NOMO-1 treated with DMSO at 0.1 percent for 48 hours (cell line): ENCODE results near the gene ATG7.

ENCODE experiments used
- DNase-seq: peaks from one replicate; lab custom pipeline; 2025; ENCODE audit not compliant: unreplicated experiment; lab: John Stamatoyannopoulos, UW

Gene ATG7

DNA sequence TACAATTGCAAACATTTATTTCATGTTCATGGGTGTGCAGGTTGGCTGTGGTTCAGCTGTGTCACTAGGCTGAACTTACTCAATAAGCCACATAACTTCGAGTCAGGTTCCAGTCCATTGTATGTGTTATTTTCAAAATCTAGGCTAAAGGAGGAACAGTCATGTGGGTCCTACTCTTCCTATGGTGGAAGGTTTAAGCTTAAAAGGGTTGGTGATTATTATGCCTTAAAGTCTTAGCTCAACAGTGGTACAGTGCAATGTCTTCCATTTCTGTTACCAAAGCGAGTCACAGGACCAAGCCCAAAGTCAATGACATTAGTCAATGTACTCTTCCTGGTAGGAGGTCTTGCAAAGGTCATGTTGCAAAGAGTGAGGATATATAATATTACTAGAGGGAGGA is 78.2 kb downstream of the ATG7 start:
- DNase-seq: no peak

- DNase-seq: no peak
Measured at GRCh38 chr3:11351451-11351850, 79.3 kb downstream of the ATG7 start.

DNA sequence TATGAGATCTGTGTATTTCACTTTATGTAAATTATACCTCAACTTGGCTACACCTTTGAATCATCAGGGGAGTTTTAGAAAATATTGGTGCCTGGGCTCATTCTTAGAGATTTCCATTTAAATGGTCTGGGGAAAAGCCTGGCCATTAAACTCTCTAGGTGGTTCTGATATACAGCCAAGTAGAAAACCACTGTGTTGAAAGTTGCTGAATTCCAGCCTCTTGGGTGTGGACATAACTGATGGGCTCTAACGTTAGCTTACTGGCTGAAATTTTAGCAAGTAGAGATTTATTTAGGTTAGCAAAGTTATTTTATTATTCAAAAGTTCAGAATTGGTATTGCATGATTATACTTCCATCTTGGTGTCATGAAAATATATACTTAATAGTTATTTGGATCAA is 84.1 kb downstream of the ATG7 start:
- DNase-seq: no peak

DNA sequence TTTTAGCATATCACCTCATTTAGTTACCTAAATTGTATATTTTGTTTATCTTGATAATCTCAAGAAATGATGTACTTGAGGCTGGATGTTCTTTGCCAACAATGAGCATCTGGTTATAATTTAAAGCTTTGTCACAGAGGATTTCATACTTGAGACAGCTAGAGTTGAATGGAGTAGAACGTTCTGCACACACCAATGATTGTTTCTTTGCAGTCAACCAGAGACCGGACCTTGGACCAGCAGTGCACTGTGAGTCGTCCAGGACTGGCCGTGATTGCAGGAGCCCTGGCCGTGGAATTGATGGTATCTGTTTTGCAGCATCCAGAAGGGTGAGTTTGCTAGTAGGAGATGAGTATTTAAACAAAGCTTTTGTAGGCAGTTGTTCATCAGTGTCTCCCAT is 90.4 kb downstream of the ATG7 start:
- DNase-seq: no peak

GRCh38 chr3:11363715-11364114 is 91.5 kb downstream of the ATG7 start:
- no peak for DNase-seq

DNA sequence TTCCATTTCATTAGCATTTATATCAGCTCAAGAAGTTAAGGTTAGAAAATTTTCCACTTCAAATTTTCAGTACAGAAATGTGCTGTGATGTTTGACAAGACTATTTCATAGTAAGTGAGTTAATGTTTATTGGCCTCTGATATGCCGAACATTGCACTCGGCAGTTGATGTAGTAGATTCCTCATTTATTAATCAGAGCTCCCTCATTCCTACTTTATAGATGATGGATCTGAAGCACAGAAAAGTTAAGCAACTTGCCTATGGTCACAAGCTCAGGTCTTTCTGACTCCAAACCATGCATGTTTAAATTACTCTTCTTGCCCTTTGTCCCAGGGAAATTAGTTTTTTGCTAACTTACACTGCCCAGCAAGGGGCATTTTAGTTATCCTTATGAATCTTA is 92.0 kb downstream of the ATG7 start:
- DNase-seq: no peak

DNA sequence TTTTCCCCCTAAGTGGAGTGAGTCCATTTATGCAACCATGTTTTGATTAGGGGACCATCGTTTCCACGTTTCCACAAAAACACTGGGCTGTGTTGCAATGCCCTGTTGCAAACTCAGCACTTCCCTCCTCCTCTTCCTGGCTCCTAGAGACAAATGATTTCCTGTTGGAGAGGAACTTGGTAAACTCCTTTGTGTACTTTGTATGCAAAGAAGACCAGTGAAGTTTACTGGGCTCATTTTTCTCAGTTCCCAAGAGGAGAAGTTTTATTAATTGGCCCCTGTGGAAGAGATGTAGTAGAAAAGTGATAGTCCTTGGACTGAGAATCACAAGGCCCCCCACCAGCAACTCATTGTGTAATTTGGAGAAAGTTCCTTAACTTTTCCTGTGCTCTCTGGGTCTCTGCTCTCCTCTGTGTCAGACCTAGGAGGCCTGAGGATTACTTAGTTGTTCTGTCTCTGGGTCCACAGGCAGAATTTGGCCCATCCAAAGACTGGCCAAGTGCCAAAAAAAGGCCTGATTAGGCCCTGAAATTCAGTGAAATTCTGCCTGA is 95.0 kb downstream of the ATG7 start:
- no peak for DNase-seq

GRCh38 chr3:11370191-11370590 is 98.0 kb downstream of the ATG7 start:
- DNase-seq: no peak

GRCh38 chr3:11370966-11371365 is 98.8 kb downstream of the ATG7 start:
- no peak for DNase-seq

- no peak for DNase-seq
Measured at GRCh38 chr3:11371747-11372146, 99.5 kb downstream of the ATG7 start.

GRCh38 chr3:11373235-11373634 is 101.0 kb downstream of the ATG7 start:
- DNase-seq: no peak

GRCh38 chr3:11373654-11374053 is 101.5 kb downstream of the ATG7 start:
- peak; percentile 9 for DNase-seq

DNA sequence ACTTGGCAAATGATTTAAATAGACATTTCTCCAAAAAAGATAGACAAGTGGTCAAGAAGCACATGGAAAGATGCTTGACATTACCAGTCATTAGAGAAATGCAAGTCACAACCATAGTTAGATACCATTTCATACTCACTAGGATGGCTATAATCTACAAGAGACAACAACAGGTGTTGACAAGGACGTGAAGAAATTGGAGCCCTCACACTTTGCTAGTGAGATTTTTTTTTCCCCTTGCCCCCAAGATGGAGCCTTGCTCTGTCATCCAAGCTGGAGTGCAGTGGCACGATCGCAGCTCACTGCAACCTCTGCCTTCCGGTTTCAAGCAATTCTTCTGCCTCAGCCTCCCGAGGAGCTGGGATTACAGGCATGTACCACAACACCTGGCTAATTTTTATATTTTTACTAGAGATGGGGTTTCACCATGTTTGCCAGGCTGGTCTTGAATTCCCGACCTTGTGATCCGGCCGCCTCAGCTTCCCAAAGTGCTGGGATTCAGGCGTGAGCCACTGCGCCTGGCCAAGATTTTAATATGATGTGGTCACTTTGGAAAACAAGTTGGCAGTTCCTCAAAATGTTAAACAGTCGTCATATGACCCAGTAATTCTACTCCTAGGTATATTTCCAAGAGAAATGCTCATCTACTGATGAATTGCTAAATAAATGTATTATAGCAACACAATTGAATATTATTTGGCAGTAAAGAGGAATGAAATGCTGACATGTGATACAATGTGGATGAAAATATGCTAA is 103.3 kb downstream of the ATG7 start:
- DNase-seq: no peak

- no peak for DNase-seq
Measured at GRCh38 chr3:11377719-11378118, 105.5 kb downstream of the ATG7 start.

DNA sequence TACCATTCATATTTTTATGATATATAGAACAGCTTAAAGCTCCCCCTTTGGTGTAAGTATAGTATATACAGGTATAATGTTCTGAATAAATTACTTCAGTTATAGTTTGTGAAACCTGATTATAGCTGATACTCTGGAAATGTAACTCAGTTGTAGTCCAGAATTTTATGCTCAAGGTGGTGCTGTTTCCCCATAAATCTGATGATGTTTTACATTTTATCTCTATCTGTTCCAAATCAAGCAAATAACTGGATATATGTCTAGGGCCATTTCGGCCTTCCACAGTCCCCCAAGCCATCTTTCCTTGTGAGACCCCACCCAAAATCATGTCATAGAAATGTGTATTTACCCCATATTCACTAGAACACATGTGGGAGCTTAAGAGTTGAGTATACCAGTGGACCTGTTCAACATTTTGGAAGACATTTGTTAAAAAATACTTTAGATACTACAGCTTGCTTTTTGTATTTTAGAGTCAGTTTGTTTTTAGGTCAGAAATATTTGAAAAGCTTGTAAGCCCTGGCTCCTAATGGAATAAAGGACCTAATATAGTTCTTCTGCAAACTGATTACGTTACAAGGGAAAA is 107.1 kb downstream of the ATG7 start:
- DNase-seq: peak; percentile 6

- DNase-seq: no peak
Measured at GRCh38 chr3:11379824-11380701, 107.9 kb downstream of the ATG7 start.

- no peak for DNase-seq
Measured at GRCh38 chr3:11381141-11381540, 108.9 kb downstream of the ATG7 start.

- no peak for DNase-seq
Measured at GRCh38 chr3:11381563-11381962, 109.4 kb downstream of the ATG7 start.

GRCh38 chr3:11382146-11382745 is 110.0 kb downstream of the ATG7 start:
- no peak for DNase-seq

GRCh38 chr3:11384074-11384473 is 111.9 kb downstream of the ATG7 start:
- no peak for DNase-seq

DNA sequence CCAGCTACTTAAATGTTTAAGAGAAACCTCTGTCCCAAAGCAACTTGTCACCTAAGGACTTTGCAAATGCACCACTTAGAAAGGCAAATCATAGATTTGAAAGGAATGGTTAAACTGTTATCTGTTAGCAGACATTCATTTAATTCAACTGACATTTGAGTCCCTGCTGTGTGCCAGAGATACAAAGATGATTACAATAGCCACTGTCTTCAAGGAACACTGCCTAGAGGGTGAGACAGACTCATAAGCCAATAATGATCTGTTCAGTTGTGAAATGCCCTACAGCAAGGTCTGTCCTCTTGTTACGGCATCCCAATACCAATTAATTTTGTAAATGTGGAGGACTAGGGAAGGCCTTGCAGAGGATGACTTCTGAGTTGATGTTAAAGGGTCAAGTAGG is 113.1 kb downstream of the ATG7 start:
- DNase-seq: no peak
